ENCODE measurements around the gene BRINP2.

DNA sequence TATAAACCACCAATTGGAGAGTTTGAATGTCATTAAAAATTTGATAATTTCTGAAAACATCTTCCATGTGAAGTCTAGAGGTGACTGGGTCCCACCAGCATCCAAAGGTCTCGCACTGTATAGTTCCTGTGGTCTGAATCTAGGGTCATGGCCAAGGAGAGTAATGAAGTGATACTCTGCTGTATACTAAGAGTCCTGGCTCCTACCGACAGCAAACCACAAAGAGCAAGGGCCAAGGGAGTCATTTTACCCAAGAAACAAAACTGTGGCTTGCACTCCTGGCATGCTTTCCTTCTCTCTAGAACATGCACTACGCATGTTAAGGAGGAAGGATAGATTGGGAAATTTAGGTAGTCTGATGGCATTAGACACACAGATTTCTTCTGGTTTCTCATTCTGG is 115.6 kb downstream of the BRINP2 start:
- TF ChIP-seq, protein P1, sequence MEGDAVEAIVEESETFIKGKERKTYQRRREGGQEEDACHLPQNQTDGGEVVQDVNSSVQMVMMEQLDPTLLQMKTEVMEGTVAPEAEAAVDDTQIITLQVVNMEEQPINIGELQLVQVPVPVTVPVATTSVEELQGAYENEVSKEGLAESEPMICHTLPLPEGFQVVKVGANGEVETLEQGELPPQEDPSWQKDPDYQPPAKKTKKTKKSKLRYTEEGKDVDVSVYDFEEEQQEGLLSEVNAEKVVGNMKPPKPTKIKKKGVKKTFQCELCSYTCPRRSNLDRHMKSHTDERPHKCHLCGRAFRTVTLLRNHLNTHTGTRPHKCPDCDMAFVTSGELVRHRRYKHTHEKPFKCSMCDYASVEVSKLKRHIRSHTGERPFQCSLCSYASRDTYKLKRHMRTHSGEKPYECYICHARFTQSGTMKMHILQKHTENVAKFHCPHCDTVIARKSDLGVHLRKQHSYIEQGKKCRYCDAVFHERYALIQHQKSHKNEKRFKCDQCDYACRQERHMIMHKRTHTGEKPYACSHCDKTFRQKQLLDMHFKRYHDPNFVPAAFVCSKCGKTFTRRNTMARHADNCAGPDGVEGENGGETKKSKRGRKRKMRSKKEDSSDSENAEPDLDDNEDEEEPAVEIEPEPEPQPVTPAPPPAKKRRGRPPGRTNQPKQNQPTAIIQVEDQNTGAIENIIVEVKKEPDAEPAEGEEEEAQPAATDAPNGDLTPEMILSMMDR (IDR thresholded peaks at IDR 0.05): no peak
- no peak for TF ChIP-seq POLR2A (IDR thresholded peaks at IDR 0.05)
